Measurements from ENCODE around the gene DFFB. TPM values are rescaled to one million over a fixed set of nuclear protein-coding genes. Genes with fewer than 3 reads are reported as not detected.

Gene DFFB
- polyA plus RNA-seq, 1 experiment: 6.1 TPM

GRCh38 chr1:3925762-3926161, 68.5 kb downstream of the DFFB start:
- POLR2A ChIA-PET: no interaction called here

GRCh38 chr1:3926956-3927355, 69.7 kb downstream of the DFFB start:
- ChIA-PET POLR2A (no interaction called here), CTCF (no interaction called here)
- Histone ChIP-seq H3K36me3 (ENCODE audit: control insufficient read depth, insufficient read depth, low read length) (no peaks in the 10 kb centered on the region), H3K27me3 (ENCODE audit: control insufficient read depth, insufficient read depth, low read length) (no peaks in the 10 kb centered on the region), H3K4me3 (ENCODE audit: low read depth, low read length) (no peak overlapping the region)
- TF ChIP-seq CTCF (IDR thresholded peaks at IDR 0.05; ENCODE audit: insufficient read depth, low read depth, low read length): no peak
- DNase-seq (ENCODE audit: low read depth): no peak

More at GRCh38 chr1:3925762-3926161, 68.5 kb downstream of the DFFB start:
- no peak for DNase-seq (ENCODE audit: low read depth)
- no peak for TF ChIP-seq CTCF (IDR thresholded peaks at IDR 0.05; ENCODE audit: insufficient read depth, low read depth, low read length)
- no peak overlapping the region for H3K4me3 ChIP-seq (ENCODE audit: low read depth, low read length)
- CTCF ChIA-PET: interaction anchor here (0.9 kb wide), 1 partner anchor 14 kb away, joined by 3 read pairs; no protein-coding TSS in a partner anchor
- H3K36me3 ChIP-seq (ENCODE audit: control insufficient read depth, insufficient read depth, low read length): no peaks in the 10 kb centered on the region
- no peaks in the 10 kb centered on the region for H3K27me3 ChIP-seq (ENCODE audit: control insufficient read depth, insufficient read depth, low read length)

GRCh38 chr1:3928586-3928985, 71.3 kb downstream of the DFFB start:
- Histone ChIP-seq H3K36me3 (ENCODE audit: control insufficient read depth, insufficient read depth, low read length) (no peaks in the 10 kb centered on the region), H3K27me3 (ENCODE audit: control insufficient read depth, insufficient read depth, low read length) (no peaks in the 10 kb centered on the region), H3K4me3 (ENCODE audit: low read depth, low read length) (no peak overlapping the region)
- CTCF ChIA-PET: no interaction called here
- POLR2A ChIA-PET: no interaction called here
- TF ChIP-seq CTCF (IDR thresholded peaks at IDR 0.05; ENCODE audit: insufficient read depth, low read depth, low read length): no peak
- no peak for DNase-seq (ENCODE audit: low read depth)

- no peaks in the 10 kb centered on the region for H3K36me3 ChIP-seq (ENCODE audit: control insufficient read depth, insufficient read depth, low read length)
Observed at GRCh38 chr1:3929126-3929525, 71.8 kb downstream of the DFFB start.

GRCh38 chr1:3930301-3931006, 73.2 kb downstream of the DFFB start:
- no peak for DNase-seq (ENCODE audit: low read depth)
- H3K36me3 ChIP-seq (ENCODE audit: control insufficient read depth, insufficient read depth, low read length): no peaks in the 10 kb centered on the region
- ChIA-PET CTCF (no interaction called here), POLR2A (no interaction called here)
- no peaks in the 10 kb centered on the region for H3K27me3 ChIP-seq (ENCODE audit: control insufficient read depth, insufficient read depth, low read length)
- no peak overlapping the region for H3K4me3 ChIP-seq (ENCODE audit: low read depth, low read length)
- TF ChIP-seq CTCF (IDR thresholded peaks at IDR 0.05; ENCODE audit: insufficient read depth, low read depth, low read length): no peak

More at GRCh38 chr1:3929126-3929525, 71.8 kb downstream of the DFFB start:
- CTCF ChIA-PET: no interaction called here
- no peaks in the 10 kb centered on the region for H3K27me3 ChIP-seq (ENCODE audit: control insufficient read depth, insufficient read depth, low read length)
- H3K4me3 ChIP-seq (ENCODE audit: low read depth, low read length): no peak overlapping the region
- POLR2A ChIA-PET: no interaction called here
- no peak for TF ChIP-seq CTCF (IDR thresholded peaks at IDR 0.05; ENCODE audit: insufficient read depth, low read depth, low read length)
- no peak for DNase-seq (ENCODE audit: low read depth)

All from BJ (cell line).